Adrenal gland (tissue), 12 donors: ENCODE data around the gene NAGLU. TPM values are rescaled to one million over a fixed set of nuclear protein-coding genes. Genes with fewer than 3 reads are reported as not detected.

Experiments
- DNase-seq, 7 donors: peaks; one replicate each; pipeline ENCODE4 v3.0.0-alpha.2; 2019 to 2020
- H3K27ac ChIP-seq, 5 donors: fragments of 200-600 bp; sonication (generic) in 4 of 5; 1 replicate in 3 of 5; 2 replicates in 2 of 5; pipeline versions ENCODE4 v1.5.1 to v1.8.0; 2016 to 2020; ENCODE audit warnings: mild to moderate bottlenecking in 1 of 5
- H3K27me3 ChIP-seq: fragments of 200-600 bp; 2 replicates; pipeline ENCODE4 v1.8.0; 2021
- H3K36me3 ChIP-seq, 2 donors: fragments of 200-600 bp; replicated peaks in 1 of 2; 1 replicate in 1 of 2; 2 replicates in 1 of 2; pipeline versions ENCODE4 v1.5.1 to v1.8.0; 2018 to 2022
- H3K4me1 ChIP-seq, 2 donors: fragments of 200-600 bp; replicated peaks in 1 of 2; 1 replicate in 1 of 2; 2 replicates in 1 of 2; pipeline versions ENCODE4 v1.5.1 to v1.8.0; 2018 to 2021
- H3K4me3 ChIP-seq, 4 donors: fragments of 200-600 bp; sonication (generic) in 3 of 4; one replicate each; pipeline ENCODE4 v1.5.1; 2016 to 2018
- H3K9me3 ChIP-seq, 3 donors: fragments of 200-600 bp; sonication (generic) in 1 of 3; replicated peaks in 1 of 3; 1 replicate in 2 of 3; 2 replicates in 1 of 3; pipeline versions ENCODE4 v1.5.1 to v1.8.0; 2016 to 2021
- CTCF ChIP-seq, 6 experiments: fragments of 450-650 bp in 4 of 6; fragments of 200-600 bp in 2 of 6; sonication (generic) in 1 of 6; IDR thresholded peaks; 1 replicate in 5 of 6; 2 replicates in 1 of 6; pipeline versions ENCODE4 v1.5.1 to v1.8.0; 2016 to 2021; ENCODE audit warnings: antibody characterized with exemption in 6 of 6, mild to moderate bottlenecking in 2 of 6, moderate library complexity in 1 of 6
- POLR2A ChIP-seq, 2 donors: fragments of 450-650 bp; IDR thresholded peaks; one replicate each; pipeline ENCODE4 v1.6.1; 2017; ENCODE audit warnings: antibody characterized with exemption in 2 of 2, mild to moderate bottlenecking in 2 of 2, moderate library complexity in 1 of 2
- WGBS, 4 donors: extraction: QIAGEN DNeasy Blood & Tissue Kit in 2 of 4; methylation state at CpG; one replicate each; pipeline versions ENCODE4 v1.1.5 to v1.1.7; 2013 to 2017; 5-methylcytosine and 5-hydroxymethylcytosine counted together
- intact Hi-C, 2 donors: fragments of 100-400 bp; cut with DNase I; formaldehyde crosslinking; loops; one replicate each; pipeline versions ENCODE4 v1.14.1 to v1.15.0; 2022 to 2023
- polyA plus RNA-seq, 3 donors: library from polyadenylated mRNA; stranded (reverse); fragments of 200-250 nt in 2 of 3; fragments of 350-450 nt in 1 of 3; fragmentation: Illumina TruSeq in 1 of 3; extraction: RNeasy Lipid Tissue Mini Kit (QIAGEN cat#74804) in 1 of 3; gene quantifications; one replicate each; pipeline ENCODE4 v1.2.3, GENCODE V29; 2013 to 2014
- total RNA-seq, 9 donors: library from RNA; depleted of rRNA in 4 of 9; stranded (reverse); fragments of >200 nt in 4 of 9; fragments of 120-200 nt in 1 of 9; fragmentation: NEBNext Ultra II Directional in 1 of 9; extraction: Animal tissue kit (Norgen Biotek cat#: 25700) in 1 of 9; gene quantifications; one replicate each; pipeline versions ENCODE4 v1.1.0 to v1.2.4, GENCODE V29; 2013 to 2023
- donor health status: healthy with polysubstance abuse.
- donor health status: Bipolar disorder and iron deficiency.
- donor health status: DM: yes; HTN: yes; CAD: no.
- donor health status: DM: no; HTN: no; CAD: no.
- donor health status: DM: no; HTN: no; CAD: no.
- donor health status: DM: yes; HTN: yes; CAD: no.

NAGLU gene
- total and polyA plus RNA-seq, 12 donors = 12.4 to 115 (median 58.5) TPM

GRCh38 chr17:42574463-42574862 lies 38.4 kb downstream of the NAGLU start:
- Histone ChIP-seq H3K27ac (no peak overlapping the region), H3K27me3 (no peaks in the 10 kb centered on the region), H3K4me1 (peaks cover 5 to 21% of the 10 kb centered on the region in 2 donors), H3K4me3 (no peak overlapping the region), H3K9me3 (no peaks in the 10 kb centered on the region), H3K36me3 (peaks cover 0 to 50% of the 10 kb centered on the region in 2 donors)
- intact Hi-C loops = no loop called here
- DNase-seq = no peak
- WGBS, 4 donors = 79 to 88% (median 81%) methylated on average over 3 of the region's 3 CpGs
- TF ChIP-seq CTCF (IDR thresholded peaks at IDR 0.05) (no peak), POLR2A (IDR thresholded peaks at IDR 0.05) (no peak)

- peak overlapping the region in 4 of 5 donors; percentile 21 to 97 (median 83) for H3K27ac ChIP-seq
- H3K36me3 ChIP-seq = peaks cover 0 to 49% of the 10 kb centered on the region in 2 donors
- no peaks in the 10 kb centered on the region for H3K9me3 ChIP-seq
- intact Hi-C loops = no loop called here
- no peak for TF ChIP-seq CTCF (IDR thresholded peaks at IDR 0.05)
- TF ChIP-seq POLR2A (IDR thresholded peaks at IDR 0.05) = no peak
- H3K4me3 ChIP-seq = peak overlapping the region in 2 of 4 donors; percentile 34 to 86
- no peak for DNase-seq
- H3K27me3 ChIP-seq = no peaks in the 10 kb centered on the region
- 6 to 16% (median 10%) methylated on average over 8 to 18 of the region's 18 CpGs for WGBS, 4 donors
- H3K4me1 ChIP-seq = peaks cover 5 to 21% of the 10 kb centered on the region in 2 donors
These were observed 41.1 kb downstream of the NAGLU start for GRCh38 chr17:42577140-42577531.

GRCh38 chr17:42577532-42578281 lies 41.7 kb downstream of the NAGLU start, which contains the start of gene PSMC3IP:
PSMC3IP (minus strand) TSS chr17:42577729; CDS start chr17:42577686, 43 bp downstream.
- Histone ChIP-seq H3K4me1 (peaks cover 5 to 21% of the 10 kb centered on the region in 2 donors), H3K4me3 (peak within 1 kb of the TSS in 3 of 4 donors; percentile 12 to 86 (median 34)), H3K27ac (peak within 1 kb of the TSS; percentile 77 to 97 (median 87)), H3K27me3 (no peaks in the 10 kb centered on the region), H3K9me3 (no peaks in the 10 kb centered on the region), H3K36me3 (peaks cover 0 to 49% of the 10 kb centered on the region in 2 donors)
- WGBS, 4 donors = 0% methylated on average over 24 to 52 of the region's 52 CpGs
- DNase-seq = peak; percentile 95 to 98 (median 97)
- TF ChIP-seq POLR2A (IDR thresholded peaks at IDR 0.05) (peak; percentile 37 to 85), CTCF (IDR thresholded peaks at IDR 0.05) (peak in 2 of 6 experiments; percentile 18 to 35)
- intact Hi-C loops = no loop called here

GRCh38 chr17:42578282-42578869 lies 42.3 kb downstream of the NAGLU start:
- H3K27ac ChIP-seq = peak overlapping the region; percentile 77 to 97 (median 87)
- H3K4me1 ChIP-seq = peaks cover 5 to 21% of the 10 kb centered on the region in 2 donors
- 0 to 1% (median 1%) methylated on average over 20 of the region's 20 CpGs for WGBS, 4 donors
- H3K4me3 ChIP-seq = peak overlapping the region in 3 of 4 donors; percentile 12 to 86 (median 34)
- no peaks in the 10 kb centered on the region for H3K9me3 ChIP-seq
- H3K27me3 ChIP-seq = no peaks in the 10 kb centered on the region
- peak; percentile 65 to 91 (median 77) for DNase-seq
- H3K36me3 ChIP-seq = peaks cover 0 to 49% of the 10 kb centered on the region in 2 donors
- peak; percentile 57 to 81 (median 72) for TF ChIP-seq CTCF (IDR thresholded peaks at IDR 0.05)
- no peak for TF ChIP-seq POLR2A (IDR thresholded peaks at IDR 0.05)
- intact Hi-C loops = no loop called here
